Neuronal stem cell (in vitro differentiated cells): ENCODE measurements around the gene SHROOM3.

Experiments used
- DNase-seq: peaks from one replicate; pipeline ENCODE4 v3.0.0-alpha.2; 2013; ENCODE audit warnings: low spot score
- H2AFZ ChIP-seq: one replicate; pipeline ENCODE4 v1.6.1; 2013; ENCODE audit warnings: mild to moderate bottlenecking, low read length, inconsistent platforms
- H2AK5ac ChIP-seq: 2 replicates; pipeline ENCODE4 v1.6.1; 2013; ENCODE audit warnings: low read depth, mild to moderate bottlenecking, inconsistent platforms, low read length, moderate library complexity, mixed read lengths
- H2BK120ac ChIP-seq: 2 replicates; pipeline ENCODE4 v1.6.1; 2013; ENCODE audit warnings: low read depth, mild to moderate bottlenecking, inconsistent platforms, low read length, moderate library complexity, mixed read lengths
- H2BK12ac ChIP-seq: one replicate; pipeline ENCODE4 v1.6.1; 2013; ENCODE audit warnings: low read length, inconsistent platforms
- H2BK15ac ChIP-seq: 2 replicates; pipeline ENCODE4 v1.6.1; 2013; ENCODE audit warnings: mild to moderate bottlenecking, low read length, inconsistent platforms, mixed read lengths
- H2BK5ac ChIP-seq: one replicate; pipeline ENCODE4 v1.6.1; 2013; ENCODE audit warnings: inconsistent platforms, mild to moderate bottlenecking, low read length, moderate library complexity
- H3K14ac ChIP-seq: one replicate; pipeline ENCODE4 v1.6.1; 2013; ENCODE audit warnings: low read length, inconsistent platforms
- H3K18ac ChIP-seq: 2 replicates; pipeline ENCODE4 v1.6.1; 2013; ENCODE audit warnings: low read length, inconsistent platforms
- H3K23ac ChIP-seq: 2 replicates; pipeline ENCODE4 v1.6.1; 2013; ENCODE audit warnings: low read depth, mild to moderate bottlenecking, mixed read lengths, low read length, inconsistent platforms; ENCODE audit not compliant: poor library complexity
- H3K27ac ChIP-seq: replicated peaks from 3 replicates; pipeline ENCODE4 v1.5.1; 2013; ENCODE audit warnings: low read length, inconsistent platforms
- H3K27me3 ChIP-seq, 3 experiments: 2 replicates each; pipeline ENCODE4 v1.6.1; 2013; ENCODE audit warnings: low read length in 3 of 3, mild to moderate bottlenecking in 2 of 3, inconsistent platforms in 1 of 3, low read depth in 1 of 3, mixed read lengths in 1 of 3, moderate library complexity in 1 of 3; ENCODE audit not compliant: control insufficient read depth in 3 of 3, insufficient read depth in 3 of 3
- H3K36me3 ChIP-seq, 2 donors: replicated peaks in 1 of 2; 2 replicates each; pipeline ENCODE4 v1.6.1; 2013; ENCODE audit warnings: low read length in 2 of 2; ENCODE audit not compliant: control insufficient read depth in 2 of 2, insufficient read depth in 2 of 2
- H3K4ac ChIP-seq: 2 replicates; pipeline ENCODE4 v1.6.1; 2013; ENCODE audit warnings: inconsistent platforms, mild to moderate bottlenecking, low read length, moderate library complexity
- H3K4me1 ChIP-seq, 2 donors: 1 replicate in 1 of 2; 2 replicates in 1 of 2; pipeline ENCODE4 v1.6.1; 2013; ENCODE audit warnings: low read length in 2 of 2, low read depth in 1 of 2; ENCODE audit not compliant: control insufficient read depth in 2 of 2, insufficient read depth in 1 of 2
- H3K4me2 ChIP-seq: one replicate; pipeline ENCODE4 v1.6.1; 2013; ENCODE audit warnings: mild to moderate bottlenecking, low read length, inconsistent platforms; ENCODE audit not compliant: insufficient read depth, poor library complexity, severe bottlenecking
- H3K4me3 ChIP-seq, 2 donors: 2 replicates each; pipeline ENCODE4 v1.5.1; 2013; ENCODE audit warnings: low read length in 2 of 2, mild to moderate bottlenecking in 2 of 2, inconsistent platforms in 1 of 2, moderate library complexity in 1 of 2
- H3K79me1 ChIP-seq: one replicate; pipeline ENCODE4 v1.6.1; 2013; ENCODE audit warnings: low read depth, mild to moderate bottlenecking, inconsistent platforms, low read length, moderate library complexity
- H3K9ac ChIP-seq: one replicate; pipeline ENCODE4 v1.6.1; 2013; ENCODE audit warnings: mild to moderate bottlenecking, low read depth, low read length, inconsistent platforms; ENCODE audit not compliant: poor library complexity
- H3K9me3 ChIP-seq, 2 donors: replicated peaks in 1 of 2; 2 replicates each; pipeline versions ENCODE3 to v1.6.1; 2013; ENCODE audit warnings: low read length in 2 of 2, mild to moderate bottlenecking in 2 of 2, inconsistent platforms in 1 of 2, low read depth in 1 of 2, mixed read lengths in 1 of 2, moderate library complexity in 1 of 2; ENCODE audit not compliant: control insufficient read depth in 2 of 2, insufficient read depth in 1 of 2
- H4K8ac ChIP-seq: one replicate; pipeline ENCODE4 v1.6.1; 2013; ENCODE audit warnings: low read depth, mild to moderate bottlenecking, inconsistent platforms, low read length, moderate library complexity
- H4K91ac ChIP-seq: one replicate; pipeline ENCODE4 v1.6.1; 2013; ENCODE audit warnings: low read length, low read depth, mild to moderate bottlenecking, inconsistent platforms; ENCODE audit not compliant: poor library complexity
- WGBS, 2 donors: extraction: QIAGEN DNeasy Blood & Tissue Kit; methylation state at CpG; one replicate each; pipeline ENCODE4 v1.1.7; 2013; ENCODE audit warnings: missing lambda C conversion rate in 2 of 2, mixed read lengths in 1 of 2; ENCODE audit not compliant: insufficient read length in 2 of 2, insufficient replicate concordance in 1 of 2; ENCODE audit errors: extremely low coverage in 2 of 2; 5-methylcytosine and 5-hydroxymethylcytosine counted together

SHROOM3 gene

DNA sequence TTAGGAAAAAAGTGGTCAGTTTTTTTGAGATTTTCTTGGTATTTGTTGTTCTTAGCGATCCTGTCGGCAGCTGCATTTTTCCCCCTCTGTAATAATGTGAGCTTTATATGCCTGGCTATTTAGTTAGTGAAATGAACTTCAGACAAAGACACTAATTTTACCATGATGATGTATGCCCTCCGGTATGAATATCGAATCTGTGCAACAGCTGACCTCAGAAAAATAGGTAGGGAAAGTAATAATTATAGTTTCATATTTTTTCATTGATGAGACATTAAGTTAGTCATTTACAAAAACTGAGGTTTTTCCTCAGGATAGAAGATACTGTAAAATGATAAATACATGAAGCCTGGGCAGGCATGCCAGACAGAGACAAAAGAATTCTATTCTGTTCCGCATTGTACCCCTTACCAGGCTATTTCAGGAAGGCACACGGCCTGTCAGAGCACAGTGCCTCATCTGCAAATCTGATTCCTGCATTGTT lies 155.8 kb downstream of the SHROOM3 start:
- Histone ChIP-seq H3K4me2 (no peak overlapping the region), H3K79me1 (peaks cover 4% of the 10 kb centered on the region), H3K36me3 (peaks cover 3 to 30% of the 10 kb centered on the region in 2 donors), H3K9ac (no peak overlapping the region), H3K27me3 (no peaks in the 10 kb centered on the region), H2AK5ac (no peak overlapping the region), H3K9me3 (no peaks in the 10 kb centered on the region), H2BK5ac (no peak overlapping the region), H2BK12ac (no peak overlapping the region), H4K8ac (no peak overlapping the region), H3K4ac (no peak overlapping the region), H2BK15ac (no peak overlapping the region), H4K91ac (no peak overlapping the region), H3K4me3 (no peak overlapping the region), H3K18ac (no peak overlapping the region), H3K14ac (no peak overlapping the region), H3K23ac (no peak overlapping the region), H2AFZ (no peak overlapping the region), H3K27ac (peak overlapping the region; percentile 87), H2BK120ac (no peak overlapping the region), H3K4me1 (peaks cover 18 to 43% of the 10 kb centered on the region in 2 donors)
- WGBS, 2 donors: no CpG with 5 or more reads among the region's 6 CpGs
- no peak for DNase-seq

DNA sequence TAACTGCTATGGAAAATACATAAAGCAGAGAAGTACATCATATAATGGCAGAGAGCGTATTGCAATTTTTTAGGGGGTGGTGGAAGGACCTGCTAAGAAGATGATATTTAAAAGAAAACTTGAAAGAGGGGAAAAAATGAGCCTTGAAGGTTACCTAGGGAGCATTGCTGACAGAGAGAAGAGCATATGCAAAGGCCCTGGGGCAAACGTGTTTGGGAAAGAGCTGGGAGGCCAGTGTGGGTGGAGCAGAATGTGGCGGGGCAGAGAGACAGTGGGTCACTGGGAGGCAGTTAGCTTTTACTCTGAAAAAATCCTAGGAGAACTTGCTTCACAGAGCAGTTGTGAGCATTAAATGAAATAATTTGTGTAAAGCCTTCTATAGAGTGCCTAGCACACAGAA lies 157.0 kb downstream of the SHROOM3 start:
- H2BK120ac ChIP-seq: no peak overlapping the region
- WGBS, 2 donors: no CpG with 5 or more reads among the region's 3 CpGs
- no peak overlapping the region for H3K27ac ChIP-seq
- H3K9ac ChIP-seq: no peak overlapping the region
- H2AFZ ChIP-seq: no peak overlapping the region
- no peak overlapping the region for H3K4me3 ChIP-seq
- no peak overlapping the region for H3K23ac ChIP-seq
- no peak overlapping the region for H2AK5ac ChIP-seq
- H3K18ac ChIP-seq: no peak overlapping the region
- no peaks in the 10 kb centered on the region for H3K27me3 ChIP-seq
- H3K79me1 ChIP-seq: peaks cover 5% of the 10 kb centered on the region
- no peak overlapping the region for H3K14ac ChIP-seq
- no peaks in the 10 kb centered on the region for H3K9me3 ChIP-seq
- H3K4me2 ChIP-seq: no peak overlapping the region
- no peak overlapping the region for H3K4ac ChIP-seq
- DNase-seq: no peak
- H4K91ac ChIP-seq: no peak overlapping the region
- no peak overlapping the region for H2BK5ac ChIP-seq
- no peak overlapping the region for H2BK12ac ChIP-seq
- no peak overlapping the region for H4K8ac ChIP-seq
- peaks cover 3 to 25% of the 10 kb centered on the region in 2 donors for H3K36me3 ChIP-seq
- peaks cover 14 to 32% of the 10 kb centered on the region in 2 donors for H3K4me1 ChIP-seq
- H2BK15ac ChIP-seq: no peak overlapping the region

GRCh38 chr4:76592460-76592859 lies 157.4 kb downstream of the SHROOM3 start:
- H3K14ac ChIP-seq: no peak overlapping the region
- no peak overlapping the region for H3K23ac ChIP-seq
- H3K27ac ChIP-seq: no peak overlapping the region
- H3K36me3 ChIP-seq: peaks cover 3 to 24% of the 10 kb centered on the region in 2 donors
- H3K4me3 ChIP-seq: no peak overlapping the region
- no peak overlapping the region for H2BK5ac ChIP-seq
- no peak overlapping the region for H4K8ac ChIP-seq
- peaks cover 5% of the 10 kb centered on the region for H3K79me1 ChIP-seq
- no peak overlapping the region for H2AFZ ChIP-seq
- no peak overlapping the region for H3K9ac ChIP-seq
- no peak overlapping the region for H3K4ac ChIP-seq
- H3K18ac ChIP-seq: no peak overlapping the region
- no peaks in the 10 kb centered on the region for H3K27me3 ChIP-seq
- H2BK15ac ChIP-seq: no peak overlapping the region
- WGBS, 2 donors: no CpG with 5 or more reads among the region's 6 CpGs
- no peak overlapping the region for H2BK120ac ChIP-seq
- peaks cover 14 to 31% of the 10 kb centered on the region in 2 donors for H3K4me1 ChIP-seq
- no peak overlapping the region for H3K4me2 ChIP-seq
- no peaks in the 10 kb centered on the region for H3K9me3 ChIP-seq
- no peak overlapping the region for H2BK12ac ChIP-seq
- no peak for DNase-seq
- no peak overlapping the region for H4K91ac ChIP-seq
- no peak overlapping the region for H2AK5ac ChIP-seq

- Histone ChIP-seq H3K36me3 (peaks cover 3 to 24% of the 10 kb centered on the region in 2 donors), H2BK12ac (no peak overlapping the region), H4K91ac (no peak overlapping the region), H2BK15ac (no peak overlapping the region), H2AFZ (no peak overlapping the region), H3K4ac (no peak overlapping the region), H3K9me3 (no peaks in the 10 kb centered on the region), H3K9ac (no peak overlapping the region), H3K14ac (no peak overlapping the region), H2AK5ac (no peak overlapping the region), H3K4me3 (no peak overlapping the region), H2BK5ac (no peak overlapping the region), H3K27ac (no peak overlapping the region), H3K18ac (no peak overlapping the region), H3K27me3 (no peaks in the 10 kb centered on the region), H3K4me2 (no peak overlapping the region), H4K8ac (no peak overlapping the region), H3K4me1 (peaks cover 16 to 19% of the 10 kb centered on the region in 2 donors), H2BK120ac (no peak overlapping the region), H3K23ac (no peak overlapping the region), H3K79me1 (peaks cover 5% of the 10 kb centered on the region)
- WGBS, 2 donors: no CpG with 5 or more reads among the region's 2 CpGs
- DNase-seq: no peak
Measured at GRCh38 chr4:76594173-76594572, 159.1 kb downstream of the SHROOM3 start.
